Activated B cell treated with CpG ODN at 0.5 μM for 24 hours (primary cell): ENCODE results near the gene RGPD8. TPM values are rescaled to one million over a fixed set of nuclear protein-coding genes. Genes with fewer than 3 reads are reported as not detected.

Experiments used
- ATAC-seq: fragments of 200-7000 bp; cut with Tn5 transposase; one replicate; pipeline ENCODE4 v1.10.0; 2021; ENCODE audit warnings: low read depth, mild to moderate bottlenecking, moderate library complexity
- CTCF ChIA-PET: fragments of 350-600 bp; sonication (Branson Sonifier 250); formaldehyde crosslinking; loops from one replicate; lab custom pipeline; 2021; ENCODE audit warnings: antibody characterized with exemption; lab: Charles Lee
- POLR2A ChIA-PET: fragments of 350-600 bp; sonication (Branson Sonifier 250); formaldehyde crosslinking; loops from one replicate; lab custom pipeline; 2021; ENCODE audit warnings: antibody characterized with exemption; lab: Charles Lee
- DNase-seq: peaks from one replicate; pipeline ENCODE4 v3.0.0; 2022
- H3K27ac Mint-ChIP-seq: one replicate; pipeline ENCODE4 v1.8.0; 2020; ENCODE audit warnings: mixed read lengths
- H3K27me3 Mint-ChIP-seq: one replicate; pipeline ENCODE4 v1.8.0; 2021; ENCODE audit warnings: mixed read lengths
- H3K36me3 Mint-ChIP-seq: one replicate; pipeline ENCODE4 v1.8.0; 2021; ENCODE audit warnings: low read depth, mixed read lengths
- H3K4me1 Mint-ChIP-seq: one replicate; pipeline ENCODE4 v1.8.0; 2021; ENCODE audit warnings: mixed read lengths
- H3K4me3 Mint-ChIP-seq: one replicate; pipeline ENCODE4 v1.8.0; 2020; ENCODE audit warnings: mild to moderate bottlenecking, mixed read lengths
- H3K9me3 Mint-ChIP-seq: one replicate; pipeline ENCODE4 v1.8.0; 2020; ENCODE audit warnings: mixed read lengths
- intact Hi-C: fragments of 100-400 bp; cut with micrococcal nuclease; formaldehyde crosslinking; loops from one replicate; pipeline ENCODE4 v1.15.1; 2024
- total RNA-seq: library from RNA; stranded (reverse); gene quantifications from 2 replicates; pipeline ENCODE4 v1.2.3, GENCODE V29; 2022
- TF ChIP-seq, protein P1 (sequence below): fragments of 200-600 bp; IDR thresholded peaks from one replicate; pipeline ENCODE4 v1.8.0; 2022; ENCODE audit warnings: antibody characterized with exemption, mild to moderate bottlenecking

The RGPD8 gene
- total RNA-seq, 1 donor from 2014 or later = 26.6 TPM

DNA sequence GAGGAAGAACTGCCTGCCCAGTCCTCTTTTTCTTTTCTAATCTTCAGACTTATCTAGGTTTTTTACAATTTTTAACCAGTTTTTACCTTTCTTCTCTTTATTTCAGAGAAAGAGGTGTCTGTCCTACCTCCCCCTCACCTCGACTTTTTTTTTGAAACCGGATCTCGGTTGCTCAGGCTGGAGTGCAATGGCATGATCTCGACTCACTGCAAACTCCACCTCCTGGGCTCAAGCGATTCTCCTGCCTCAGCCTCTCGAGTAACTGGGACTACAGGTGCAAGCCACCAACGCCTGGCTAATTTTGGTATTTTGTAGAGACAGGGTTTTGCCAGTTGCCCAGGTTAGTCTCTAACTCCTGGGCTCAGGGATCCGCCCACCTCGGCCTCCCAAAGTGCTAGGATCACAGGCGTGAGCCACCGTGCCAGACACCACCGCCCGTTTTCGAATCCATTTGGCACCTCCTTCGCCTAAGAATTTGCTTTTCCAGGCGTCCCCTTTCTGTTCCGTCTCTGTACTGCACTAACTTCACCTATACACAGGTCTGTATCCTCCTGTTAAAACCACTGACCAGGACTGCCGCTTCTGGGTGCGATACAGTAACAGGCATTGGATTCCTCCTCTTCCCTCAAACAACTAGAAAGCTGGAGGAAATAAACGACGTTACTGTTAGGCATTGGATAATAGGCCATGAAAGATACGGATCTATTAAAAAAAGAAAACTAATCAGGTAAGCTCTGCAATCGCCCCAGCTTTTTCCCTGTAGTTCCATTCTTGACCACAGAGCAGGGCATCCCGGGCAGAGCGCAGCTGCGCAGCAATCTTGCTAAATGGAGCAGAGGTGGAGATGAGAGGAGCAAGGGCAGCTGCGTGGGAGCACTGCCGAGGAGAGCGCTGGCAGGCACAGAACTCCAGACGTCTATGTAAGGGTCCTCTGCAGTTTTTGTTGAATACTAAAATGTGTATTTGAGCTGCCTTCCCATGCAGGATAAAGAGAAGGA is 88.1 kb downstream of the RGPD8 start:
- ATAC-seq = no peak
- ChIA-PET POLR2A (no interaction called here), CTCF (no interaction called here)
- no peak overlapping the region for H3K4me3 Mint-ChIP-seq
- intact Hi-C loops = no loop called here
- no peak for DNase-seq
- no peaks in the 10 kb centered on the region for H3K27me3 Mint-ChIP-seq
- H3K4me1 Mint-ChIP-seq = no peaks in the 10 kb centered on the region
- no peak overlapping the region for H3K27ac Mint-ChIP-seq
- TF ChIP-seq, protein P1, sequence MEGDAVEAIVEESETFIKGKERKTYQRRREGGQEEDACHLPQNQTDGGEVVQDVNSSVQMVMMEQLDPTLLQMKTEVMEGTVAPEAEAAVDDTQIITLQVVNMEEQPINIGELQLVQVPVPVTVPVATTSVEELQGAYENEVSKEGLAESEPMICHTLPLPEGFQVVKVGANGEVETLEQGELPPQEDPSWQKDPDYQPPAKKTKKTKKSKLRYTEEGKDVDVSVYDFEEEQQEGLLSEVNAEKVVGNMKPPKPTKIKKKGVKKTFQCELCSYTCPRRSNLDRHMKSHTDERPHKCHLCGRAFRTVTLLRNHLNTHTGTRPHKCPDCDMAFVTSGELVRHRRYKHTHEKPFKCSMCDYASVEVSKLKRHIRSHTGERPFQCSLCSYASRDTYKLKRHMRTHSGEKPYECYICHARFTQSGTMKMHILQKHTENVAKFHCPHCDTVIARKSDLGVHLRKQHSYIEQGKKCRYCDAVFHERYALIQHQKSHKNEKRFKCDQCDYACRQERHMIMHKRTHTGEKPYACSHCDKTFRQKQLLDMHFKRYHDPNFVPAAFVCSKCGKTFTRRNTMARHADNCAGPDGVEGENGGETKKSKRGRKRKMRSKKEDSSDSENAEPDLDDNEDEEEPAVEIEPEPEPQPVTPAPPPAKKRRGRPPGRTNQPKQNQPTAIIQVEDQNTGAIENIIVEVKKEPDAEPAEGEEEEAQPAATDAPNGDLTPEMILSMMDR = no peak
- no peaks in the 10 kb centered on the region for H3K36me3 Mint-ChIP-seq
- H3K9me3 Mint-ChIP-seq = no peaks in the 10 kb centered on the region

DNA sequence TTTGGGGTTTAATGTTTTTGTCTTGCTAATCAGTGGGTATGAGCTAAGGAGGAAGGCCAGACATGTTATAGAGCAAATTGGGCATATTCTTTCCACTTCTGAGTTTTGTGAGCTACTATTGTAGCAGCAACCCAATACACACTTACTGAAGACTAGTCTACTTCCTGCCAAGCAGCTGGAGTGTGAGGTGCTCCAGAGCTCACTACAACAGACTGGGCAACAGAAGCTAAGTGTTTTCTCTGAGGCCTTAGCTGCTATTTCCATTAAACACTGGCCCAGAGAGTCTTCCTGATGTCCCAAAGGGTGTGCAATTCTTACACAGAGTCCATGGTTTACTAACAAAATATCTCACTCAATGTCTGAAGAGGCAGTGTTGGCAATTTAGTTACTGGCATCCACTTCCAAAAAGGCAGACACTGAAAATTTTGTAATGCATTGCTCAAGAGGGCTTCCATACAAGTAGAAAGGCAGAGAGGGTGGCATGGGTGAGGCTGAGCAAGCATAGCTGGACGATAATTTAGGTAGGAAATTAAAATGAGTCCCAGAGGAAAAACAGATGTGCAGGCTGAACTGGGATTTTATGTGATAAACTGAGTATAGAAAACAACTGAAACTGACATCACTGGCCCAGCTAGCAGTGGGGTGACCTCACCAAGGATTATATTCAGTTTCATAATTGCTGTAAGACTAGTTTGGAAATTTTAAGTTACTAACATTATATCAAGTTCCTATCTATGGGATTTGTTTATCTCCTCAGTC is 89.4 kb downstream of the RGPD8 start:
- H3K27me3 Mint-ChIP-seq = no peaks in the 10 kb centered on the region
- no peak overlapping the region for H3K27ac Mint-ChIP-seq
- DNase-seq (no peak), ATAC-seq (no peak)
- ChIA-PET CTCF (no interaction called here), POLR2A (no interaction called here)
- no peak overlapping the region for H3K4me3 Mint-ChIP-seq
- intact Hi-C loops = no loop called here
- no peaks in the 10 kb centered on the region for H3K36me3 Mint-ChIP-seq
- H3K9me3 Mint-ChIP-seq = no peaks in the 10 kb centered on the region
- no peaks in the 10 kb centered on the region for H3K4me1 Mint-ChIP-seq
- TF ChIP-seq, protein P1 = no peak

DNA sequence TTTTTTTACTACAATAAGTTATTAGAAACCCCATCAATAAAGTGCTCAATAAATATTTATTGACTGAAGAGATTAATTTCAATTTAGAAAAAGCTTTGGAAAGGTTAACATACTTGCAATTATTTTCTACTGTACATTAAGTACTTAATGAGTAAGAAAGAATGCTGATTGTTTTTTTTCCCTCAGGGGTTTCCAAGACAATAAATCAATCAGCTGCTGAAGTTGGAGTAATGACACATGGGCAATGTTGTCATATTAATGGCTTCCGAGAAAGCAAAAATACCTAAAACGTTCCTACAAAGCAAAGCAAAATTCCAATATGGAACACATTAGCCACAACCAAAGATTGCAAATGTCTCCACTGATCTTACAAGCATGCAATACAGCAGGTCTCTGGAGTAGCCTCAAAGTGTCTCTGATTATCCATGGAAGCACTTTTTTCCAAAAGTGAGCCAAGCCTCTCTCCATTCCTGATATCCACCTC is 91.3 kb downstream of the RGPD8 start:
- TF ChIP-seq, protein P1 = no peak
- intact Hi-C loops = no loop called here
- Mint-ChIP-seq H3K9me3 (no peaks in the 10 kb centered on the region), H3K36me3 (no peaks in the 10 kb centered on the region), H3K27ac (no peak overlapping the region), H3K4me3 (no peak overlapping the region), H3K4me1 (no peaks in the 10 kb centered on the region), H3K27me3 (no peaks in the 10 kb centered on the region)
- ATAC-seq = no peak
- CTCF ChIA-PET = no interaction called here
- POLR2A ChIA-PET = no interaction called here
- no peak for DNase-seq

DNA sequence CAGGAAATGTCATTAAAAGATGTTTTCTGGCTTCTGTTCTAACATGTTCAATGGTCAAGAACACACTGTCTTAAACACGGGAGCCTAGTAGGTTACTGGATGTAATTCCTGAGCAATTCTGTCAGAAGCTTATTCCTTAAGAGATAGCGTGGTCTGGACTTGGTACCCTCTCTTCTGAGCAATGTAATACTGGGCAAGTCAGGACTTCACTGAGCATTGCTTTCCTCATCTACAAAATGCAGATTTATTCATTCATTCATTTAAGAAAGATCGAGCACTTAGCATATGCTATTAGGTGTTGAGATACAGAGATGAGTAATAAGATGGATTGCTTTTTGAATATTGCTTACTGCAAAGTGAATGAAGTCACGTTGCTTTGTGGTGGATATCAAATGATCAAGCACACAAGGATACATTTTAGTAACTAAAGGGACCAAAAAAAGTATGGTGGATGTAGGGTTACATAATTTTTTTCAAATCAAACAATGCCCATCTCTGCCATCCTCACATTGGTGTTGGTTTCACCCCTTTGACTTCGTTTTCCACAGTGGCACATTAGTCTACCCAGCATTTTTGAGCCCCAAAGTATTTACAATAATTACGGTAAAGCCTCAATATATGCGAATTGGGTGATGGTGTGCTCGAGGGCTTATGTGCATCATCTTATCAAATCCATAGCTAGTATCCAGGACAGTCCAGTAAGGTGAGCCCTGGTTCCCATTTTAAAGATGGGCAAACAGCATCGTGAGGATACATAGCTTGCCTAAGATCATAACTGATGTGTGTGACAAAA is 92.8 kb downstream of the RGPD8 start:
- H3K4me1 Mint-ChIP-seq = no peaks in the 10 kb centered on the region
- TF ChIP-seq, protein P1 = no peak
- no peak for ATAC-seq
- H3K27me3 Mint-ChIP-seq = no peaks in the 10 kb centered on the region
- ChIA-PET POLR2A (no interaction called here), CTCF (no interaction called here)
- no peak overlapping the region for H3K27ac Mint-ChIP-seq
- no peak for DNase-seq
- intact Hi-C loops = no loop called here
- H3K4me3 Mint-ChIP-seq = no peak overlapping the region
- no peaks in the 10 kb centered on the region for H3K36me3 Mint-ChIP-seq
- no peaks in the 10 kb centered on the region for H3K9me3 Mint-ChIP-seq
